ENCODE results near the gene DPP10. TPM values are rescaled to one million over a fixed set of nuclear protein-coding genes. Genes with fewer than 3 reads are reported as not detected.
"Not testable (repeated sequence)": the region's sequence is repeated elsewhere in the genome, so short reads cannot be mapped to it uniquely, and the experiment has no call there.

Gene DPP10
- total RNA-seq, 2 experiments from 2014 or later = not detected

DNA sequence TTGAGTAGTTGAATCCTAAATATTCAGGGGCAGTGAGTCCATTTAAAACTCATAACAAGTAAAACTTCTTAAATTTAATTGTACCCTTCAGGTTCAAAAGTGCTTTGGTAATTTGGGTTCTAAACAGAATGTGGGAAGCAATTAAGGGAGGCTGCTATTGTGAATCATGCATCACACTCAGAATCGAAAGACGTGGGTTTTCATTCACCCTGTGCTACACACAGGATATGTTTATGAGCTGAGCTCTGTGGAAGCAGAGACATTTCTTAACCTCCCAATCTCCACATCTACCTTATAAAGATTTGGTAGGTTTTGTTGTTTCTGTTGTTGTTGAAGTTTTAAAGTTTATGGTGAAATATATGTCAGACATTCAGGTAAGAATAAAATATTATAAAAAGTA is 633.4 kb downstream of the DPP10 start:
- TF ChIP-seq, protein P1, sequence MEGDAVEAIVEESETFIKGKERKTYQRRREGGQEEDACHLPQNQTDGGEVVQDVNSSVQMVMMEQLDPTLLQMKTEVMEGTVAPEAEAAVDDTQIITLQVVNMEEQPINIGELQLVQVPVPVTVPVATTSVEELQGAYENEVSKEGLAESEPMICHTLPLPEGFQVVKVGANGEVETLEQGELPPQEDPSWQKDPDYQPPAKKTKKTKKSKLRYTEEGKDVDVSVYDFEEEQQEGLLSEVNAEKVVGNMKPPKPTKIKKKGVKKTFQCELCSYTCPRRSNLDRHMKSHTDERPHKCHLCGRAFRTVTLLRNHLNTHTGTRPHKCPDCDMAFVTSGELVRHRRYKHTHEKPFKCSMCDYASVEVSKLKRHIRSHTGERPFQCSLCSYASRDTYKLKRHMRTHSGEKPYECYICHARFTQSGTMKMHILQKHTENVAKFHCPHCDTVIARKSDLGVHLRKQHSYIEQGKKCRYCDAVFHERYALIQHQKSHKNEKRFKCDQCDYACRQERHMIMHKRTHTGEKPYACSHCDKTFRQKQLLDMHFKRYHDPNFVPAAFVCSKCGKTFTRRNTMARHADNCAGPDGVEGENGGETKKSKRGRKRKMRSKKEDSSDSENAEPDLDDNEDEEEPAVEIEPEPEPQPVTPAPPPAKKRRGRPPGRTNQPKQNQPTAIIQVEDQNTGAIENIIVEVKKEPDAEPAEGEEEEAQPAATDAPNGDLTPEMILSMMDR (IDR thresholded peaks at IDR 0.05) = no peak
- intact Hi-C loops (cut with micrococcal nuclease) = no loop called here
- no peaks in the 10 kb centered on the region for H3K36me3 Mint-ChIP-seq (ENCODE audit: low read depth)
- H3K4me1 Mint-ChIP-seq (ENCODE audit: low read depth) = no peaks in the 10 kb centered on the region
- H3K27ac Mint-ChIP-seq = no peak overlapping the region
- POLR2A ChIA-PET = no interaction called here
- ATAC-seq (no peak), DNase-seq (no peak)
- no peaks in the 10 kb centered on the region for H3K9me3 Mint-ChIP-seq
- no peak overlapping the region for H3K4me3 Mint-ChIP-seq
- no peaks in the 10 kb centered on the region for H3K27me3 Mint-ChIP-seq
- CTCF ChIA-PET = no interaction called here

DNA sequence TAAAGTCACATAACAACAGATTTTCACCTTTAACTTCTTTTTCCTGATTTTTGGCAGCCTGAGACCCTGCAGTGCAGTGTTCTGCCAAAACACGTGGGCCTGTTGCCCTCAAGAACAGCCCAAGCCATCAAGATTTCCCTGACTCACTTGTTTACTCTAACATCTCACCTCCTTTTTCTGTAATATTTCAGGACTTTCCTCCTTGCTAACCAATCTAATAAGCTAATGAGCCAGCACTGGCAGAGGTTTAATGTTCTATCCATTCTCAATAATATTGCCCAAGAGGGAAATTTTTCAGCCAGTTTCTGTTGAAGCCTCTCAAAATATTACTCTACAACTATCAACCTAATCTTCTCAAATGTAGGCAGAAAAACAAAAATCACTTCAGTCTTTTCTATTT is 635.2 kb downstream of the DPP10 start:
- CTCF ChIA-PET = no interaction called here
- POLR2A ChIA-PET = interaction anchor here (0.6 kb wide), 1 partner anchor 39 kb away, joined by 3 read pairs; no protein-coding TSS in a partner anchor
- DNase-seq (no peak), ATAC-seq (no peak)
- no peaks in the 10 kb centered on the region for H3K9me3 Mint-ChIP-seq
- H3K4me1 Mint-ChIP-seq (ENCODE audit: low read depth) = no peaks in the 10 kb centered on the region
- no peak overlapping the region for H3K4me3 Mint-ChIP-seq
- TF ChIP-seq, protein P1 (IDR thresholded peaks at IDR 0.05) = no peak
- no peak overlapping the region for H3K27ac Mint-ChIP-seq
- H3K27me3 Mint-ChIP-seq = no peaks in the 10 kb centered on the region
- intact Hi-C loops (cut with micrococcal nuclease) = no loop called here
- no peaks in the 10 kb centered on the region for H3K36me3 Mint-ChIP-seq (ENCODE audit: low read depth)

DNA sequence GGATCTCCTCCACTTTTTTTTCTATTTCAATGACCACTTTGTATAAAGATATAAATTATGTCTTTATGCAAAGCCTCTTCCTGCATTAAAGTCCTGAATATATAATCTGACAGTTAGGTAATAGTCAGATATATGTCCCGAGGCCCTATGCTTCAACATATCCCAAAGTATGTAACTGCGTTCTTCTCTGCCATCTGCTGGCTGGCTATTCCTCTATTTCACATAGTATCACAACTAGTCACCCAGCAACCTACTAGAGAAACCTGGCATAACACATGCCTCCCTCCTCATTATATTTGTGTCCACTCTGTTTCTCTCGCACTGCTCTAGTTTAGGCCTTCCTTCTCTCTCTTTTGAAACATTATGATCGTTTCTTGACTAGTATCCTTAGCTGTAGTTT is 640.8 kb downstream of the DPP10 start:
- no peaks in the 10 kb centered on the region for H3K27me3 Mint-ChIP-seq
- intact Hi-C loops (cut with micrococcal nuclease) = no loop called here
- ATAC-seq = no peak
- H3K4me1 Mint-ChIP-seq (ENCODE audit: low read depth) = no peaks in the 10 kb centered on the region
- ChIA-PET POLR2A (no interaction called here), CTCF (no interaction called here)
- H3K27ac Mint-ChIP-seq = no peak overlapping the region
- TF ChIP-seq, protein P1 (IDR thresholded peaks at IDR 0.05) = no peak
- no peak for DNase-seq
- H3K9me3 Mint-ChIP-seq = peaks cover 4% of the 10 kb centered on the region
- H3K4me3 Mint-ChIP-seq = no peak overlapping the region
- no peaks in the 10 kb centered on the region for H3K36me3 Mint-ChIP-seq (ENCODE audit: low read depth)

DNA sequence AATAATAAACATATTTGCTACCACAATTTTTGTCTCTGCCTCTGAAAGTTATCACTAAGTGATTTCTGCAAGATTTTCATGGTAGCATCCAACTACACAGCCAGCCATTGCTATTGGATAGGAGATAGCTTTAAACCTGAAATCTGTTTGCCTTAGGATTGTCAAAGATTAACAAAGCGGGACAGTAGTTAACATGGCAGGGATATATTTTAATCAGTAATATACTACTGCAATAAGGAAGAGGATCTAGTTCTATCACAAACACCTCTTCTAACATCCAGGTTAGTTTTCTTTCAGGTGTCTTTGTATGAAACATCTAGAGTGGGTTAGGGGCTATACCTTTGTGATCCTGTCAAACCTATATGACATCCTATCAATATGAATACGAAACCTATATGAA is 641.3 kb downstream of the DPP10 start:
- intact Hi-C loops (cut with micrococcal nuclease) = no loop called here
- no peak overlapping the region for H3K4me3 Mint-ChIP-seq
- TF ChIP-seq, protein P1 (IDR thresholded peaks at IDR 0.05) = no peak
- H3K9me3 Mint-ChIP-seq = peaks cover 4% of the 10 kb centered on the region
- no peak for DNase-seq
- ChIA-PET POLR2A (no interaction called here), CTCF (no interaction called here)
- no peak for ATAC-seq
- no peaks in the 10 kb centered on the region for H3K27me3 Mint-ChIP-seq
- no peak overlapping the region for H3K27ac Mint-ChIP-seq
- H3K36me3 Mint-ChIP-seq (ENCODE audit: low read depth) = no peaks in the 10 kb centered on the region
- H3K4me1 Mint-ChIP-seq (ENCODE audit: low read depth) = no peaks in the 10 kb centered on the region

DNA sequence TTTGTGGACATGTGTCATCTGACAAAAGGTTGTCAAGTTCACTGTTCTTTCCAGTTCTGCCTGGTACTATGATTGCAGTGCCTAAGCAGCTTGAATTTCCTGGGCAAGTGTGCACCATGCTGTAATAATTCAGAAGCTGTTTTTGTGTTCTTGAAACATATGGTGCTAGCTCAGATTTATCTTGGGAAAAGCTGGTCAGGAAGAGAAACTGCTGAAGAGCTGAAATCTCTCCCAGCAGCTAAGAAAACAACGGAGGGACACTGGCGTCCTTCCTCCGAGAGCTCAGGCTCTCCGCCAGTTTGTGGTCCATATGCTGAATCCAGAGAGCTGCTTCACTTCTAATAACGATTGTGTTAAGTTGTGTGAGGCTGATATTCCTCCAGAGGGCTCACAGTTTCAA is 642.0 kb downstream of the DPP10 start:
- CTCF ChIA-PET = no interaction called here
- Mint-ChIP-seq H3K27ac (no peak overlapping the region), H3K27me3 (no peaks in the 10 kb centered on the region), H3K4me3 (no peak overlapping the region), H3K4me1 (ENCODE audit: low read depth) (no peaks in the 10 kb centered on the region), H3K9me3 (peaks cover 6% of the 10 kb centered on the region), H3K36me3 (ENCODE audit: low read depth) (no peaks in the 10 kb centered on the region)
- ATAC-seq = no peak
- TF ChIP-seq, protein P1 (IDR thresholded peaks at IDR 0.05) = no peak
- DNase-seq = no peak
- intact Hi-C loops (cut with micrococcal nuclease) = no loop called here
- POLR2A ChIA-PET = no interaction called here

DNA sequence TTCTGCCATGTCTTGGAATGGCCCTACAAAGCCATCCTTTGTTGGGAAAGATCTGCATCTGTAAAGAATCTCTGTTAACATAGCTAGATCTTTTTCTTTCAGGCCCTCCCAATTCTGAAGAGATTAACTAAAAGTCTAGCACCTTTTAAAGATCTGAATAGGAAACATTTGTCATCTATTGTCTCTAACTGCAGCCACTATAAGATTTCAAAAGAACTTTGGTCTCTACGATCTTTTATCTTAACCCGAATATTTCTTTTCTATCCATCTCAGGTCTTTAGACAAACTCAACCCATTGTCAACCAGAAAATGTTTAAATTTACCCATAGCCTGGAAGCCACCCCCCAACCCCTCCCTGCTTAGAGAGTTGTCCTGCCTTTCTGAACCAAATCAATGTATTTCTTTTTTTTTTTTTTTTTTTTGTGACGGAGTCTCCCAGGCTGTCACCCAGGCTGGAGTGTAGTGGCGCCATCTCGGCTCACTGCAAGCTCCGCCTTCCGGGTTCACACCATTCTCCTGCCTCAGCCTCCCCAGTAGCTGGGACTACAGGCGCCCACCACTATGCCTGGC is 643.7 kb downstream of the DPP10 start:
- DNase-seq; ATAC-seq; H3K4me3 Mint-ChIP-seq; H3K27ac Mint-ChIP-seq; H3K4me1 Mint-ChIP-seq (ENCODE audit: low read depth); intact Hi-C loops (cut with micrococcal nuclease); POLR2A ChIA-PET; H3K36me3 Mint-ChIP-seq (ENCODE audit: low read depth); CTCF ChIA-PET; H3K27me3 Mint-ChIP-seq: not testable (repeated sequence)
- H3K9me3 Mint-ChIP-seq = peaks cover 11% of the 10 kb centered on the region

All from activated CD8-positive, alpha-beta T cell treated with anti-CD3 and anti-CD28 coated beads for 36 hours (primary cell).